ACC112 (cell line): ENCODE measurements around the gene RAP2A.

ENCODE experiments used
- H2AFZ ChIP-seq: fragments of 200-600 bp; sonication (generic); one replicate; pipeline ENCODE4 v1.6.0; 2017; ENCODE audit warnings: antibody characterized with exemption, low read length; ENCODE audit not compliant: unreplicated experiment
- H3K27ac ChIP-seq: fragments of 200-600 bp; sonication (generic); 2 replicates; pipeline ENCODE4 v1.5.1; 2014; ENCODE audit warnings: low read depth, mild to moderate bottlenecking, antibody characterized with exemption, low read length, moderate library complexity
- H3K27me3 ChIP-seq: fragments of 200-600 bp; sonication (generic); 2 replicates; pipeline ENCODE4 v1.6.1; 2014; ENCODE audit warnings: mild to moderate bottlenecking, antibody characterized with exemption, low read length, moderate library complexity, mixed read lengths; ENCODE audit not compliant: insufficient read depth
- H3K36me3 ChIP-seq: fragments of 200-600 bp; sonication (generic); 2 replicates; pipeline ENCODE4 v1.6.1; 2016; ENCODE audit warnings: mild to moderate bottlenecking, antibody characterized with exemption, low read length, moderate library complexity, mixed read lengths; ENCODE audit not compliant: insufficient read depth
- H3K4me1 ChIP-seq: fragments of 200-600 bp; sonication (generic); one replicate; pipeline ENCODE4 v1.6.1; 2016; ENCODE audit warnings: low read length, mixed read lengths; ENCODE audit not compliant: insufficient read depth, unreplicated experiment, control insufficient read depth
- H3K4me3 ChIP-seq: fragments of 200-600 bp; sonication (generic); 2 replicates; pipeline ENCODE4 v1.5.1; 2014; ENCODE audit warnings: mild to moderate bottlenecking, low read depth, low read length
- H3K79me2 ChIP-seq: fragments of 200-600 bp; sonication (generic); one replicate; pipeline ENCODE4 v1.6.0; 2016; ENCODE audit warnings: low read length; ENCODE audit not compliant: control insufficient read depth, unreplicated experiment, insufficient read depth

Gene RAP2A

GRCh38 chr13:97434397-97435201, 630 bp downstream of the RAP2A start:
- H3K79me2 ChIP-seq = peaks cover 43% of the 10 kb centered on the region
- no peak overlapping the region for H3K27ac ChIP-seq
- peak overlapping the region; percentile 81 for H3K4me3 ChIP-seq
- H2AFZ ChIP-seq = no peak overlapping the region
- H3K36me3 ChIP-seq = 0 out of 2 replicates have a peak, but pooled peaks cover 4% of the 10 kb centered on the region
- peaks cover 18% of the 10 kb centered on the region for H3K4me1 ChIP-seq
- H3K27me3 ChIP-seq = no peaks in the 10 kb centered on the region

DNA sequence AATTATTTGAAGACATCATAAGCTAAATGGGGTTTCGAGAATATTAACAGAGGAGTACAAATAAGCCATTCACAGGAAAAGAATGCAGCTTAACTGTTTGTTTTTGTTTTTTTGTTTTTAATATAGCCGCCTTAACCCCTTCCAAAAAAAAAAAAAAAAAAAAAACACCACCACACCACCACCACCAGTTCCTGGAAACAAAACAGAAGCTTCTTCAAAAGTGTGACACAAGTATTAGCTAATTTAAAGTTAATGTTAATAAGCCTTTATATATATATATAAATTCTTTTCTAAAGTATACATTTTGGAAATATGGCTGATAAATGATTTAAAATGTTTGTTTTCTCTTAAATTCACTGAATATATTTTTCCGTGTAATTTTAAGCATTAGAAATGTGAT, 1.4 kb downstream of the RAP2A start:
- no peaks in the 10 kb centered on the region for H3K27me3 ChIP-seq
- no peak overlapping the region for H2AFZ ChIP-seq
- peaks cover 16% of the 10 kb centered on the region for H3K4me1 ChIP-seq
- H3K27ac ChIP-seq = no peak overlapping the region
- H3K79me2 ChIP-seq = peaks cover 43% of the 10 kb centered on the region
- H3K36me3 ChIP-seq = 0 out of 2 replicates have a peak, but pooled peaks cover 4% of the 10 kb centered on the region
- H3K4me3 ChIP-seq = peak overlapping the region; percentile 81

GRCh38 chr13:97435794-97436193, 1.8 kb downstream of the RAP2A start:
- Histone ChIP-seq H3K27me3 (no peaks in the 10 kb centered on the region), H3K27ac (no peak overlapping the region), H3K36me3 (0 out of 2 replicates have a peak, but pooled peaks cover 4% of the 10 kb centered on the region), H3K4me3 (peak overlapping the region; percentile 81), H3K79me2 (peaks cover 43% of the 10 kb centered on the region), H2AFZ (no peak overlapping the region), H3K4me1 (peaks cover 16% of the 10 kb centered on the region)

DNA sequence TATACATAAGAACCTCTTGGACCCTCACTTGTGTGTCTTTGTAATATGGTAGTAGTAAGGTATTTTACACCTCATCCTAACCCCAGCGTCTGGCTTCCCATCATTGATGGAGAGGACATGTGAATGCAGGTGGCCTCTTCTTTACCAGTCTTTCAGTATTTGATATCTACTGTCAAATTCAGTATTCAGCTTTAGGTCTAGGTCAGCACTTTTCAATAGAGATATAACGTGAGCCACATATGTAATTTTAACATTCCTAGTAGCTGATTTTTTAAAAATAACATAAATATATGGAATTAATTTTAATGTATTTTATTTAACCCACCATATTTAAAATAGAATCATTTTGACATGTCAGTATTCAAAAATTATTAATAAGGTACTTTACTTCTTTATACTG, 2.9 kb downstream of the RAP2A start:
- H3K27me3 ChIP-seq = no peaks in the 10 kb centered on the region
- H3K4me3 ChIP-seq = peak overlapping the region; percentile 81
- H3K4me1 ChIP-seq = peaks cover 16% of the 10 kb centered on the region
- H2AFZ ChIP-seq = no peak overlapping the region
- H3K36me3 ChIP-seq = 0 out of 2 replicates have a peak, but pooled peaks cover 4% of the 10 kb centered on the region
- H3K27ac ChIP-seq = no peak overlapping the region
- H3K79me2 ChIP-seq = peaks cover 43% of the 10 kb centered on the region

DNA sequence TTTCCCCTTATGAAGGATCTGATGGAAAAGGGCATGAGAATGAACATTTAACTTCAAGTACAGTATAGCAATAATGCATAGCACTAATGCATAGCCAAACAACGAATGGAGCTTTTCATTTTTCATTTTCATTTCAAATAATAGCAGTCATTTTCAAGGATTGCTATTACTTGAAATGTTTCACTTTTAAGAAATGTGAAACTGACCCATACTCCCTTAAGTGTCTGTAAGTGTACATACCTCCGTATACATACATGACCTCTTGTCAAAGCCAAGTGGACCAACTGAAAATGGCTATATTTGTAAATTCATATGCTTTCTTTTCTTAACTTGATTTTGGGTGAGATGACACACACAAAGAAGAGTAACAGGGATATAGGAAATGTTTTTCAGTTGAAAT, 3.8 kb downstream of the RAP2A start:
- peaks cover 43% of the 10 kb centered on the region for H3K79me2 ChIP-seq
- H3K27ac ChIP-seq = no peak overlapping the region
- H3K27me3 ChIP-seq = no peaks in the 10 kb centered on the region
- H2AFZ ChIP-seq = no peak overlapping the region
- H3K36me3 ChIP-seq = 0 out of 2 replicates have a peak, but pooled peaks cover 4% of the 10 kb centered on the region
- H3K4me1 ChIP-seq = peaks cover 16% of the 10 kb centered on the region
- H3K4me3 ChIP-seq = no peak overlapping the region; the same call in 1 of the 2 replicates

- no peak overlapping the region for H3K4me3 ChIP-seq
- no peak overlapping the region for H3K27ac ChIP-seq
- no peak overlapping the region for H2AFZ ChIP-seq
- H3K4me1 ChIP-seq = peaks cover 16% of the 10 kb centered on the region
- H3K79me2 ChIP-seq = peaks cover 43% of the 10 kb centered on the region
- no peaks in the 10 kb centered on the region for H3K27me3 ChIP-seq
- 0 out of 2 replicates have a peak, but pooled peaks cover 4% of the 10 kb centered on the region for H3K36me3 ChIP-seq
Measured at GRCh38 chr13:97438856-97439595, 5.1 kb downstream of the RAP2A start.

- peaks cover 33% of the 10 kb centered on the region for H3K79me2 ChIP-seq
- H3K4me3 ChIP-seq = no peak overlapping the region
- H3K4me1 ChIP-seq = peaks cover 16% of the 10 kb centered on the region
- 0 out of 2 replicates have a peak, but pooled peaks cover 4% of the 10 kb centered on the region for H3K36me3 ChIP-seq
- no peak overlapping the region for H2AFZ ChIP-seq
- no peak overlapping the region for H3K27ac ChIP-seq
- no peaks in the 10 kb centered on the region for H3K27me3 ChIP-seq
Measured at GRCh38 chr13:97440598-97441170, 6.7 kb downstream of the RAP2A start.

DNA sequence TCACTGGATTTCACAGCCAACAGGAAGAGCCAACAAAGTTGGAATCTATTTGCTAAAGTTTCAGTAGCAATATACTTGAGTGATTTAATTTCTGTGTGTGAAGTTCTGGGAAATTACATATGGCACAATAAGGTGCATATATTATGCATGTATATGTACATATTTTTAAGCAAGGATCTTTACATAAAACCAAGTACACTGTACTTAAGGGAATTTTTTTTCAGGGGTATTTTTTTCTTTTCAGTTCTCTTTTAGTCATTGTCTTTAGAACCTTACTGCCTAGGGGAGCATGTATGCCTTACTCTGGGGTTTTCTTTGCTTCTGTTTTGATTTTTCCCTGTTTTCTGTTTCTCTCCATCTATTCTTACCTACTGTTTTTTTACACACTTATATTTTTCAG, 7.4 kb downstream of the RAP2A start:
- Histone ChIP-seq H3K27ac (no peak overlapping the region), H3K79me2 (peaks cover 26% of the 10 kb centered on the region), H3K27me3 (no peaks in the 10 kb centered on the region), H3K36me3 (0 out of 2 replicates have a peak, but pooled peaks cover 4% of the 10 kb centered on the region), H3K4me1 (peaks cover 13% of the 10 kb centered on the region), H3K4me3 (no peak overlapping the region), H2AFZ (no peak overlapping the region)

- H3K36me3 ChIP-seq = no peaks in the 10 kb centered on the region
- H3K4me1 ChIP-seq = no peaks in the 10 kb centered on the region
- no peak overlapping the region for H3K4me3 ChIP-seq
- no peak overlapping the region for H3K27ac ChIP-seq
- no peaks in the 10 kb centered on the region for H3K27me3 ChIP-seq
- H2AFZ ChIP-seq = no peak overlapping the region
- H3K79me2 ChIP-seq = no peaks in the 10 kb centered on the region
Measured at GRCh38 chr13:97445522-97446187, 11.7 kb downstream of the RAP2A start.

DNA sequence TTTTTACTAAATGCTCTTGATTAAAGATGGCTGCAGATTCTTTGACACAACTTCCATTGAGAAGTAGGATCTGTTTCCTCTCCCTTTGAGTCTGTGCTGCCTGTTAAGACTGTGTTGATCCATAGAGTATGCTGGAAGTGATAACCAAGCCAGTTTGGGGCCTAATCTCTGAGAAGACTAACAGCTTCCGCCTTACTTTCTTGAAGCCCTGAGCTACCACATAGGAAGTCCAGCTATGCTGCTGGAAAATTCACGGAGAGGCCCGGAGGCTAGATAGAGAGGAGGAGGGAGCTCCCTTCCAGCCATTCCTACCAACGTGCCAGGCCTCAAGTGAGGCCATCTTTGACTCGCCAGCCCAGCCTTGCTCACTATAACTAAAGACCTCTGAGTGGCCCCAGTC, 12.5 kb downstream of the RAP2A start:
- H2AFZ ChIP-seq = no peak overlapping the region
- no peaks in the 10 kb centered on the region for H3K27me3 ChIP-seq
- no peaks in the 10 kb centered on the region; the same call in 1 of the 2 replicates for H3K36me3 ChIP-seq
- H3K27ac ChIP-seq = no peak overlapping the region
- no peaks in the 10 kb centered on the region for H3K4me1 ChIP-seq
- H3K79me2 ChIP-seq = no peaks in the 10 kb centered on the region
- no peak overlapping the region for H3K4me3 ChIP-seq
